ENCODE measurements around the gene ZNF438.

GRCh38 chr10:30825495-30825894, 206.2 kb downstream of the ZNF438 start:
- no peak for TF ChIP-seq SP1 (IDR thresholded peaks at IDR 0.05)
- no peak for TF ChIP-seq FOXM1 (IDR thresholded peaks at IDR 0.05; ENCODE audit: borderline replicate concordance)
- TF ChIP-seq CTBP1 (IDR thresholded peaks at IDR 0.05; ENCODE audit: borderline replicate concordance), result no peak
- TF ChIP-seq PKNOX1 (IDR thresholded peaks at IDR 0.05), result no peak
- no peak for TF ChIP-seq ELF4 (IDR thresholded peaks at IDR 0.05)
- no peak for TF ChIP-seq BHLHE40 (IDR thresholded peaks at IDR 0.05; ENCODE audit: borderline replicate concordance)
- no peak for TF ChIP-seq SUZ12 (IDR thresholded peaks at IDR 0.05)
- TF ChIP-seq L3MBTL2 (conservative IDR thresholded peaks at IDR 0.05), result no peak
- no peak for TF ChIP-seq ARNT (IDR thresholded peaks at IDR 0.05)
- TF ChIP-seq NFRKB (IDR thresholded peaks at IDR 0.05), result no peak
